COLO668 (cell line): ENCODE measurements around the gene METTL25.

ENCODE experiments used
- DNase-seq: peaks from one replicate; lab custom pipeline; 2025; ENCODE audit not compliant: unreplicated experiment; lab: John Stamatoyannopoulos, UW

Gene METTL25

GRCh38 chr12:82468563-82468962 is 110.2 kb downstream of the METTL25 start:
- no peak for DNase-seq

DNA sequence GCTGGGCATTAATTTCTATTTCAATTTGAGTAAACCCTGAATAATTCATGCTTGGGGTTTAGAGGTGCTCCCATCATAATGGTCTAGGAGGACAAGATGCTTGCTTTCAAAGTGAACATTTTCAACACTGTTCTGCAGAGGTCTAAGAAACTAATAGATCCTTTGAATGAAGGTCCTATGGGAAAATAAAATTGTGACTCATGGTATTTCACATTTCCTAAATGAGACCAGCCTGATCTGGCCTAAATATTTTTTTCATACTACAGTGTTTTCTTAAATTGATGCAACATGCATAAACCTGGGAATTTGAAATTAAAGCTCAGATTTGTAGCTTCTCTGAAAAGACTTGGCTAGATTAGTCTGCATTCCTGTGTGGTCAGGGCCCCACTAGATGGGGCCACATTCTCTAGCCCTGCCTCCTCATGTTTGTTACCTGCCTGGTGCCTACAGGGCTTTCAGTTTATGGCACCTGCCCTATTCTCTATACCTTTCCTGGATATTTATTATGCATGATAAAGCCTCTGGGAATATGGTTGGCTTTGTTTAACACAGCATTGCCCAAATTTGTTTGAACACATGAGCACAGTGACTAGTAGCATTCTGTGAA is 112.7 kb downstream of the METTL25 start:
- no peak for DNase-seq

DNA sequence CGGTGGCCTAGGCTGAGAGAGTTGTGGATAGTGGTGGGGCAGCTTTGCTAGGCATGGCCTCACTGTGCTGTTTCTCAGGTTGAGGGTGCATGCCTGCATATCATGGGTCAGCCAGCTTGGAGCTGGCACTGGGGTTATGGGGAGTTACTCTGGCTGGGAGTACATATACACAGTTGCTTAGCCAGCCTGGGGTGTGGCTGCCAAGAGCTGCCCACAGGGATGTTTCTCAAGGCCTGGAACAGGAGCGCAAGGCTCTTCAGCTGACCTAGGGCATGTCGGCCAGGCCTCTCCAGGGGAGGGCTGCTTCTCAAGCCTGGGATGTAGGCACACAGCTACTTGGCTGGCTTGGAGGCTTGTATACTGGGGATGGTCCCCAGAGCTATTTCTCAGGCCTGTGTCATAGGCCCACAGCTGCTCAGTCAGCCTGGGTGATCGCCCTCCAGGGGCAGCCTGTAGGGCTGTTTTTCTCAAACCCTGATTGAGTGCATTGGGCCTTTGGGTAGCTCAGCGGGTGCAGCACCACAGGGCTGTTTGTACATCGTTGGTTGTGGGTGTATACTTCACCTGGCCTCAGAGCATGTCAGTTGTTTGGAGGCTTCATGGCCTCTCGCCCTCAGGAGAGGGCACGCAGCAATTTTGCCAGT is 114.9 kb downstream of the METTL25 start:
- no peak for DNase-seq

GRCh38 chr12:82474181-82474797 is 116.0 kb downstream of the METTL25 start:
- DNase-seq = no peak

DNA sequence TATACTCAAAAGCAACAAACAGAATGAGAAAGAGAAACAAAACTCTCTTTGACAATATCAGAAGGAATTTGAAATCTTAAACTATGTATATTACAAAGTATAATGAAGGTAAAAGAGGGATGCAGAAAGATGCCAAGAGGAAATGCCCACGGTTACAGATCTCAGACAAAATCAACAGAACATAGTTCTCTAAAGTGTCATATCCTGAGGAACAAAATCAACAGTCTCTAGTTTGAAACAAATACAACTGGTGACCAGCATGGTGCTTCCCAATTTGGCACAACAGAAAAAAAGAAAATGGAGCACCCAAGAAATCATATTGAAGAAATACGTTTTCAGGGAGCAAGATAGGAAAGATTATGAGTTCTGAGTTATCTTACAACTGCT is 116.5 kb downstream of the METTL25 start:
- DNase-seq = no peak

GRCh38 chr12:82475211-82475610 is 116.9 kb downstream of the METTL25 start:
- DNase-seq = no peak

DNA sequence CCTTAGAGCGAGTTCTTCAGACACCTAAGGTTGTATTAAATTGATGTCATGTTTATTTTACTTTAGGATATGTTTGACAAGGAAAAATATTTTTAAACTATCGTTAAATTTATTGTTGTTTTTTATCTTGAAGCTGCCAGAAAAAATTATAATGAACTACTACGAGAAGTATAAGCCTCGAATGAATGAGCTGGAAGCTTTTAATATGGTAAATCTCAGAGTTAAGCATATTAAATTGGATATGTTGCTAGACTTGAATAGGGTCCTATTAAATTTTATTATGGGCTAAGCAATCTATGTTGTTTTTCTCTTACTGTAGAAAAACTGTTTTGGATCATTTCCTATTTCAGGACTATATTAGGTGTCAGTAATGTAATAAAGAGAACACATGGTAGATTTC is 118.2 kb downstream of the METTL25 start:
- no peak for DNase-seq

GRCh38 chr12:82479511-82479910 is 121.2 kb downstream of the METTL25 start:
- DNase-seq = no peak

DNA sequence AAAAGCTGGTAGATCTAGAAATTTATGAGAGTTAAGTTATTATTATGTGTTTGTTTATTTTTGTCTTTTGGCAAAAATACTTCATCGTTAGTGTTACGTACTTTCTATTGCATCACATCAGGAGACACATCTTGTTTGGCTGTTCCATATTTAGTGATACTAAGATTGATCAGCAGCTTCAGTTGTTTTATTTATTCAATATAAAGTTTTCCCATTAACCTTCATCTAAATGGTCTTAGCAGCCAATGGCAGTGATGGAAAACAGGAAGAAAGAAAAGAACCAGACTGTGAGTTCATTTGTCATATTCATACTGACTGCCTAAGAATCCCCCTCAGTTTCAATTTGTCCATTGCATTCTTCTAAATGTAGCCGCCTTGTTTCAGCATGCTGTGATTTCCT is 122.3 kb downstream of the METTL25 start:
- no peak for DNase-seq

GRCh38 chr12:82481954-82482353 is 123.6 kb downstream of the METTL25 start:
- no peak for DNase-seq

- no peak for DNase-seq
These were observed 128.4 kb downstream of the METTL25 start for GRCh38 chr12:82486524-82487235.

- DNase-seq = no peak
These were observed 146.1 kb downstream of the METTL25 start for GRCh38 chr12:82504409-82504808.

DNA sequence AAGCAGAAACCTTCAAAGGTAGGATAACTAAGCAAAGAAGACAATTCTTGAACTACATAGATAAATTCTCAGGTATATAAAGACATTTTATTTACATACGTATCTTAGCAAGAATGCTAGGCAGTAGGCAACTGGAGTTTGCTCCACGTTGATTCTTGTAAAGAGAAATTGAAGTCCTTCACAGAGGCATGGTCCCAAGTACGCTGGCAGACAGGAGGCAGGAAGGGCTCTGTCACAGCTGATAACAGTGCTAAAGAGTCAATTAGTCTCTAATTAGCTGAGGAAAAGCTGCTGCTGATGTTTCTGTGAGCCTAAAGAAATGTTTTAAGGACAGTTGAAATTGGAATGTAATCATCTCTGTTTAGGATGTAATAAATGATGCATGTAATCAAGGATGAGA is 146.8 kb downstream of the METTL25 start:
- DNase-seq = no peak

DNA sequence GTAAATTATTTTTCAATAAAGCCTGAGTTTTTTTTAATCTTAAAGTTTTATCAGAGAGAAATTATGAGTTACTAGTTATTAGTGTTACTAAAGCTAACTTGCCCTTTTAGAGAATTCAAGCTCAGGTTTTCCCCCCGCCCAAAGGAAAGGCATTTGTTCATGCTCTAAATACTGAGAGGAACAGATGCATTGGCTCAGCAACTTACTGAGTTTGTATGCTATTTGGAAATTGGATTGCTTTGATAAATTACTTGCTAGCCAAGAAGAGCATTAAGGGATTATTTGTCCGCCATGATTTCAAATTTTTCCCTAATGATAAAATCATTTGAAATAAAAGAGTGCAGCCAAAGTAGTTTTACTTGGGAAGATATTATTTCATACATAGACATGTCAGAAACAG is 149.4 kb downstream of the METTL25 start:
- no peak for DNase-seq

DNA sequence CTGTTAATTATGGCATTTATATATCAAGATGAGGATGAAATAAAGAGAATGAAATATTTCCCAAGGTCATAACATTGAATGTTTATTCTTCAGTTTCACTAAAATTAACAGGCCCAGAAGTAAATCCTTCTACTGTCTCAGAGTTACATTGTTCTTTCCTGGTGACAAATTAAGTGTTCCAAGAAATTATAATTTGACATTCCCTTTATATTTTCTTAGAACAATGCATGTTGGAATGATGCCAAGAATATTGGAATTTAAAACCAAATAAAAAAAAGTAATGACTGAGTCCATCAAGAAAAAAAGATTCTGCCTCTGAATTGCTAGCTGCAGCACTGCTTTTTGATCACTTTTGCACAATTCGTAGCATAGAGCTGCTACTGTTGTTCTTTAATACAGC is 152.1 kb downstream of the METTL25 start:
- DNase-seq = no peak

DNA sequence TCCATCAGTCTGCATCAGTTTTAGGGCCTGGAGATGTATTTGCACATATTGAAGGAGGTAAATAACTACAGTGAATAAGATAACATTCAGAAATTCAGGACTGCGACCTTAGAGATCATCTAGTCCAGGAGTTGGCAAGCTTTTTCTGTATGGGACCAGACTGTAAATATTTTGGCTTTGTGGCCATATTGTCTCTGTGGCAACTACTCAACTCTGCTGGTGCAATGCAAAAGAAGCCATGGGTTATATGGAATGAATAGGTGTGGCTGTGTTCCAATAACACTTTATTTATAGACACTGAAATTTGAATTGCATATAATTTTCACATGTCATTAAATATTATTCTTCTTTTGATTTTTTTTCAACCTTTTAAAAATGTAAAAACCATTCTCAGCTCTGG is 156.6 kb downstream of the METTL25 start:
- DNase-seq = no peak

GRCh38 chr12:82515652-82516051 is 157.3 kb downstream of the METTL25 start:
- DNase-seq = no peak

GRCh38 chr12:82517027-82517426 is 158.7 kb downstream of the METTL25 start:
- peak; percentile 12 for DNase-seq

DNA sequence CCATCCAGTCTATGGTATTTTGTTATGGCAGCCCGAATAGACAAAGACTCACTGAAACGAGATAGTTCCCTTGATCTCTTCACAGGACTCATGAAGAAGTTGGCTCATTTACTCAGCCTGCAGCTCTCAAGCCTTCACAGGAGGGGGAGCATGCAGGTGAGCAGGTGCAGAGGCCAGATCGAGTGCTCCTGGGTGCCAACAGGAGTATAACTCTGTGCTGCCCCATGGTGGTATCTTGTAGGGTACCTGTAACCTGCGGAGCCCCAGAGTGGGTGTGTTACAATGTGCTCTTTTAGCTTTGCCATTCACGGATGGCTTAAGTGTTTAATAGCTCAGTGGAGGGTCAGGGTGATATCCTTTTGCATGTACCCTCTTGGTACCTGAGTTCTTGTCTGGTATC is 159.5 kb downstream of the METTL25 start:
- DNase-seq = no peak

- DNase-seq = no peak
These were observed 161.2 kb downstream of the METTL25 start for GRCh38 chr12:82519510-82519909.

GRCh38 chr12:82522285-82522684 is 164.0 kb downstream of the METTL25 start:
- DNase-seq = no peak

- DNase-seq = no peak
These were observed 164.4 kb downstream of the METTL25 start for GRCh38 chr12:82522762-82523161.
